Measurements from ENCODE around the gene MAN2B2.
"Not testable (repeated sequence)": the region's sequence is repeated elsewhere in the genome, so short reads cannot be mapped to it uniquely, and the experiment has no call there.

- TF ChIP-seq, protein P1, sequence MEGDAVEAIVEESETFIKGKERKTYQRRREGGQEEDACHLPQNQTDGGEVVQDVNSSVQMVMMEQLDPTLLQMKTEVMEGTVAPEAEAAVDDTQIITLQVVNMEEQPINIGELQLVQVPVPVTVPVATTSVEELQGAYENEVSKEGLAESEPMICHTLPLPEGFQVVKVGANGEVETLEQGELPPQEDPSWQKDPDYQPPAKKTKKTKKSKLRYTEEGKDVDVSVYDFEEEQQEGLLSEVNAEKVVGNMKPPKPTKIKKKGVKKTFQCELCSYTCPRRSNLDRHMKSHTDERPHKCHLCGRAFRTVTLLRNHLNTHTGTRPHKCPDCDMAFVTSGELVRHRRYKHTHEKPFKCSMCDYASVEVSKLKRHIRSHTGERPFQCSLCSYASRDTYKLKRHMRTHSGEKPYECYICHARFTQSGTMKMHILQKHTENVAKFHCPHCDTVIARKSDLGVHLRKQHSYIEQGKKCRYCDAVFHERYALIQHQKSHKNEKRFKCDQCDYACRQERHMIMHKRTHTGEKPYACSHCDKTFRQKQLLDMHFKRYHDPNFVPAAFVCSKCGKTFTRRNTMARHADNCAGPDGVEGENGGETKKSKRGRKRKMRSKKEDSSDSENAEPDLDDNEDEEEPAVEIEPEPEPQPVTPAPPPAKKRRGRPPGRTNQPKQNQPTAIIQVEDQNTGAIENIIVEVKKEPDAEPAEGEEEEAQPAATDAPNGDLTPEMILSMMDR (IDR thresholded peaks at IDR 0.05) = not testable (repeated sequence)
- not testable (repeated sequence) for TF ChIP-seq POLR2A (IDR thresholded peaks at IDR 0.05)
Measured at GRCh38 chr4:6628484-6628883, 53.5 kb downstream of the MAN2B2 start.
